Measurements from ENCODE around the gene CRADD.

DNA sequence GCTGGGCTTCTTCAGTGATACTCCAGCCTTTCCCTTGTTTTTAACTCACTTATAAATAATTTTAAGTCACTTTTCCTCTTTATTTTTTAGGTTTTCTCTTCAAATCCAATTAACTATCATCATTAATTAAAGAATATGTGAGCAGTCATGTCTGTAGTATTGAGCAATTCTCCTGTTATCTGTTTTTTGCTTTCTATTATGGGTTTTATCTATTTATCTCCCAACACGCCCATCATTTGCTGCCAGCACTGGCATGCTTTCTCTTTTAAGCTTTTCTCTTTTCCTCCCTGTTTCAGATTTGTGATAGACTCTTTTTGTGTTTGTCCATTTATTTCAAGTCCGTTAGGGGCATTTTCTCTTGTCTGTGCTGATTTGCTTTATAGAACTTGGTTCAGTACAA lies 72.3 kb downstream of the CRADD start:
- TF ChIP-seq, protein P1, sequence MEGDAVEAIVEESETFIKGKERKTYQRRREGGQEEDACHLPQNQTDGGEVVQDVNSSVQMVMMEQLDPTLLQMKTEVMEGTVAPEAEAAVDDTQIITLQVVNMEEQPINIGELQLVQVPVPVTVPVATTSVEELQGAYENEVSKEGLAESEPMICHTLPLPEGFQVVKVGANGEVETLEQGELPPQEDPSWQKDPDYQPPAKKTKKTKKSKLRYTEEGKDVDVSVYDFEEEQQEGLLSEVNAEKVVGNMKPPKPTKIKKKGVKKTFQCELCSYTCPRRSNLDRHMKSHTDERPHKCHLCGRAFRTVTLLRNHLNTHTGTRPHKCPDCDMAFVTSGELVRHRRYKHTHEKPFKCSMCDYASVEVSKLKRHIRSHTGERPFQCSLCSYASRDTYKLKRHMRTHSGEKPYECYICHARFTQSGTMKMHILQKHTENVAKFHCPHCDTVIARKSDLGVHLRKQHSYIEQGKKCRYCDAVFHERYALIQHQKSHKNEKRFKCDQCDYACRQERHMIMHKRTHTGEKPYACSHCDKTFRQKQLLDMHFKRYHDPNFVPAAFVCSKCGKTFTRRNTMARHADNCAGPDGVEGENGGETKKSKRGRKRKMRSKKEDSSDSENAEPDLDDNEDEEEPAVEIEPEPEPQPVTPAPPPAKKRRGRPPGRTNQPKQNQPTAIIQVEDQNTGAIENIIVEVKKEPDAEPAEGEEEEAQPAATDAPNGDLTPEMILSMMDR (IDR thresholded peaks at IDR 0.05): no peak
- no peak for TF ChIP-seq POLR2A (IDR thresholded peaks at IDR 0.05)
